Measurements from ENCODE around the gene CLEC1B.

The CLEC1B gene

DNA sequence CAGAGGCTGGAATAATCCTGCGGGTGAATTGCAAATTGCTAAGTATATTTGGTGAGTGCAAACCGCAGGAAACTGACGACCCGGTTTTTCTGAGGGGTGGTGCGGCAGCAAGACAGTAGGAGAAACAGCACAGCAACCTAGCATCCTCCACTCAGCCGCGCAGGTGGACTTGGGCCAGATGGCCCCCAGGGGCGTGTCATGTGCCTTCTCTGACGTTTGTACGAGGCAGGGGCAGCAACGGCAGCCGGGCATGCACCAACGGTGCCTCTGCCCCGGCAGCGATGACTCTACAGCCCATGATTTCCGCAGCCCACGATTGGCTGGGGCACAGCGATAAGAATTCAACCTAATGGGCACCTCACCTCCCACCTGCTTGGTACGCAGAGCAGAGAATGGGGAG, 55.7 kb downstream of the CLEC1B start:
- TF ChIP-seq, protein P1, sequence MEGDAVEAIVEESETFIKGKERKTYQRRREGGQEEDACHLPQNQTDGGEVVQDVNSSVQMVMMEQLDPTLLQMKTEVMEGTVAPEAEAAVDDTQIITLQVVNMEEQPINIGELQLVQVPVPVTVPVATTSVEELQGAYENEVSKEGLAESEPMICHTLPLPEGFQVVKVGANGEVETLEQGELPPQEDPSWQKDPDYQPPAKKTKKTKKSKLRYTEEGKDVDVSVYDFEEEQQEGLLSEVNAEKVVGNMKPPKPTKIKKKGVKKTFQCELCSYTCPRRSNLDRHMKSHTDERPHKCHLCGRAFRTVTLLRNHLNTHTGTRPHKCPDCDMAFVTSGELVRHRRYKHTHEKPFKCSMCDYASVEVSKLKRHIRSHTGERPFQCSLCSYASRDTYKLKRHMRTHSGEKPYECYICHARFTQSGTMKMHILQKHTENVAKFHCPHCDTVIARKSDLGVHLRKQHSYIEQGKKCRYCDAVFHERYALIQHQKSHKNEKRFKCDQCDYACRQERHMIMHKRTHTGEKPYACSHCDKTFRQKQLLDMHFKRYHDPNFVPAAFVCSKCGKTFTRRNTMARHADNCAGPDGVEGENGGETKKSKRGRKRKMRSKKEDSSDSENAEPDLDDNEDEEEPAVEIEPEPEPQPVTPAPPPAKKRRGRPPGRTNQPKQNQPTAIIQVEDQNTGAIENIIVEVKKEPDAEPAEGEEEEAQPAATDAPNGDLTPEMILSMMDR (IDR thresholded peaks at IDR 0.05; ENCODE audit: insufficient read depth, low read depth, low read length, missing control alignments): no peak
- DNase-seq (ENCODE audit: low read depth): no peak
- no peak overlapping the region for H3K4me3 ChIP-seq (ENCODE audit: low read depth, low read length)

All from GM12865 (cell line).